Stomach (tissue), 9 donors: ENCODE data around the gene CTRB2. TPM values are rescaled to one million over a fixed set of nuclear protein-coding genes. Genes with fewer than 3 reads are reported as not detected.
A peak's percentile ranks its signal among the peaks of the same experiment; 100 is the strongest.
"Not testable (repeated sequence)": the region's sequence is repeated elsewhere in the genome, so short reads cannot be mapped to it uniquely, and the experiment has no call there.

Source experiments
- DNase-seq, 2 donors: peaks; one replicate each; pipeline versions ENCODE4 v3.0.0 to v3.0.0-alpha.2; 2013 to 2019
- H3K27ac ChIP-seq, 5 donors: fragments of 200-600 bp in 4 of 5; sonication (generic) in 4 of 5; one replicate each; pipeline ENCODE4 v1.5.1; 2013 to 2019; ENCODE audit warnings: mild to moderate bottlenecking in 1 of 5, moderate library complexity in 1 of 5
- H3K27me3 ChIP-seq, 3 donors: fragments of 200-600 bp; sonication (generic); one replicate each; pipeline ENCODE4 v1.5.1; 2017 to 2019; ENCODE audit warnings: mixed run types in 1 of 3
- H3K36me3 ChIP-seq, 4 donors: fragments of 200-600 bp; sonication (generic); 1 replicate in 3 of 4; 2 replicates in 1 of 4; pipeline ENCODE4 v1.5.1; 2016 to 2019
- H3K4me1 ChIP-seq, 4 donors: fragments of 200-600 bp; sonication (generic); one replicate each; pipeline ENCODE4 v1.5.1; 2016 to 2019
- H3K4me3 ChIP-seq, 4 donors: fragments of 200-600 bp; sonication (generic) in 3 of 4; one replicate each; pipeline ENCODE4 v1.5.1; 2016 to 2019; ENCODE audit warnings: mild to moderate bottlenecking in 1 of 4
- H3K9me3 ChIP-seq, 4 donors: fragments of 200-600 bp; sonication (generic); one replicate each; pipeline ENCODE4 v1.5.1; 2016 to 2019
- EP300 ChIP-seq: sonication (generic); formaldehyde crosslinking; IDR thresholded peaks from one replicate; pipeline ENCODE4 v1.6.1; 2017; ENCODE audit warnings: antibody characterized with exemption
- POLR2A ChIP-seq, 4 donors: fragments of 450-650 bp; IDR thresholded peaks; one replicate each; pipeline ENCODE4 v1.6.1; 2016; ENCODE audit warnings: antibody characterized with exemption in 4 of 4, control low read depth in 2 of 4, mild to moderate bottlenecking in 1 of 4, moderate library complexity in 1 of 4
- POLR2AphosphoS5 ChIP-seq, 3 donors: sonication (generic); formaldehyde crosslinking; IDR thresholded peaks; one replicate each; pipeline ENCODE4 v1.6.1; 2016; ENCODE audit warnings: antibody characterized with exemption in 3 of 3
- WGBS, 5 donors: extraction: QIAGEN DNeasy Blood & Tissue Kit in 3 of 5; methylation state at CpG; one replicate each; pipeline versions ENCODE4 v1.1.5 to v1.1.7; 2013 to 2018; 5-methylcytosine and 5-hydroxymethylcytosine counted together
- intact Hi-C: fragments of 100-400 bp; cut with DNase I; formaldehyde crosslinking; loops from one replicate; pipeline ENCODE4 v1.15.1; 2023; ENCODE audit warnings: low total_unique reads
- polyA plus RNA-seq, 3 donors: library from polyadenylated mRNA; stranded (reverse); fragments of 200-250 nt; gene quantifications; one replicate each; pipeline ENCODE4 v1.2.3, GENCODE V29; 2013
- total RNA-seq, 5 donors: library from RNA; depleted of rRNA; stranded (reverse); fragments of >200 nt; gene quantifications; one replicate each; pipeline versions ENCODE4 v1.1.0 to v1.2.3, GENCODE V29; 2014 to 2016
- TF ChIP-seq, protein P1 (sequence below), 7 experiments: fragments of 450-650 bp in 4 of 7; fragments of 200-600 bp in 3 of 7; sonication (generic) in 3 of 7; IDR thresholded peaks; one replicate each; pipeline ENCODE4 v1.5.1; 2016 to 2019; ENCODE audit warnings: antibody characterized with exemption in 7 of 7, control low read depth in 2 of 7, mild to moderate bottlenecking in 1 of 7
- donor health status: healthy with polysubstance abuse.
- donor health status: Bipolar disorder and iron deficiency.
- donor health status: healthy.

The CTRB2 gene
- total and polyA plus RNA-seq, 8 donors, result 2.7 to 26.6 (median 4.0) TPM; not detected in 5

DNA sequence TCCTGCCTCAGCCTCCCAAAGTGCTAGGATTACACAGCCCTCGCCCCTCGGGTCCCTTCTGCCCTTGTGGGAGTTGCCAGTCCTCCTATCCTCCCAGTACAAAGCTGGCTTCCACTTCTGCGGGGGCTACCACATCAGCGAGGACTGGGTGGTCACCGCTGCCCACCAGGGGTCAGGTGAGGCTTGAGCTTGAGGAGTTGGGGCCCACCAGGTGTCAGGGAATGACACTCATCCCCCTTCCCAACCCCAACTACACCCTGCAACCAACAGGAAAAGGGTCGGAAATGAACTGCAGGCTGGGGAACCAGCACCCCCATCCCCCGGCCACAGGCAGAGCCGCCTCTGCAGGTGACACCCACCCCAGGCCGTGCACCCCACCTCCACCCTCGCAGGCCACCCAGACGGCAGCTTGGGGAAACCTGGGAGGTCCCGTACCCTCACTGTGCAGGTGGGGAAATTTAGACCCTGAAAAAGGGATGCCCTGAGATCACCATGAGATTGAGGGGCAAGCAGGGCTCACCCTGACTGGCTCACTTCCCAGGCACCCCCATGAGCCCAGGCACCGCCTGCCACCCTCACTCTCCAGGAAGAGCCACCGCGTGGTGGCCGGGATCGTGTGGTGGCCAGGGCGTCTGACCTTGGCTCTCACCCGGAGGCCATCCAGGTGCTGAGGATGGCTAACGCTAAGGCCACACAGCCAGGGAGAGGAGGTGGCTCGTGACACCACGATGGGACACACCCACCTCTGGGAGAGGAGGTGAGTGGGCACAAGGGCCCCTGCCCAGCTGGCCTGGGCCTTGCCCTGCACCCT, 19.8 kb upstream of the CTRB2 start:
- Histone ChIP-seq H3K27me3 (peaks cover 0 to 17% (median 0%) of the 10 kb centered on the region in 3 donors), H3K4me1 (peaks cover 0 to 6% (median 0%) of the 10 kb centered on the region in 4 donors), H3K4me3 (no peak overlapping the region), H3K27ac (no peak overlapping the region), H3K9me3 (no peaks in the 10 kb centered on the region), H3K36me3 (peaks cover 19 to 43% (median 40%) of the 10 kb centered on the region in 4 donors)
- TF ChIP-seq POLR2A (IDR thresholded peaks at IDR 0.05) (no peak), EP300 (no peak), POLR2AphosphoS5 (IDR thresholded peaks at IDR 0.05) (no peak)
- TF ChIP-seq, protein P1, sequence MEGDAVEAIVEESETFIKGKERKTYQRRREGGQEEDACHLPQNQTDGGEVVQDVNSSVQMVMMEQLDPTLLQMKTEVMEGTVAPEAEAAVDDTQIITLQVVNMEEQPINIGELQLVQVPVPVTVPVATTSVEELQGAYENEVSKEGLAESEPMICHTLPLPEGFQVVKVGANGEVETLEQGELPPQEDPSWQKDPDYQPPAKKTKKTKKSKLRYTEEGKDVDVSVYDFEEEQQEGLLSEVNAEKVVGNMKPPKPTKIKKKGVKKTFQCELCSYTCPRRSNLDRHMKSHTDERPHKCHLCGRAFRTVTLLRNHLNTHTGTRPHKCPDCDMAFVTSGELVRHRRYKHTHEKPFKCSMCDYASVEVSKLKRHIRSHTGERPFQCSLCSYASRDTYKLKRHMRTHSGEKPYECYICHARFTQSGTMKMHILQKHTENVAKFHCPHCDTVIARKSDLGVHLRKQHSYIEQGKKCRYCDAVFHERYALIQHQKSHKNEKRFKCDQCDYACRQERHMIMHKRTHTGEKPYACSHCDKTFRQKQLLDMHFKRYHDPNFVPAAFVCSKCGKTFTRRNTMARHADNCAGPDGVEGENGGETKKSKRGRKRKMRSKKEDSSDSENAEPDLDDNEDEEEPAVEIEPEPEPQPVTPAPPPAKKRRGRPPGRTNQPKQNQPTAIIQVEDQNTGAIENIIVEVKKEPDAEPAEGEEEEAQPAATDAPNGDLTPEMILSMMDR (IDR thresholded peaks at IDR 0.05), result no peak
- no peak for DNase-seq
- 60 to 66% (median 63%) methylated on average over 21 to 22 of the region's 22 CpGs for WGBS, 5 donors
- intact Hi-C loops, result no loop called here

DNA sequence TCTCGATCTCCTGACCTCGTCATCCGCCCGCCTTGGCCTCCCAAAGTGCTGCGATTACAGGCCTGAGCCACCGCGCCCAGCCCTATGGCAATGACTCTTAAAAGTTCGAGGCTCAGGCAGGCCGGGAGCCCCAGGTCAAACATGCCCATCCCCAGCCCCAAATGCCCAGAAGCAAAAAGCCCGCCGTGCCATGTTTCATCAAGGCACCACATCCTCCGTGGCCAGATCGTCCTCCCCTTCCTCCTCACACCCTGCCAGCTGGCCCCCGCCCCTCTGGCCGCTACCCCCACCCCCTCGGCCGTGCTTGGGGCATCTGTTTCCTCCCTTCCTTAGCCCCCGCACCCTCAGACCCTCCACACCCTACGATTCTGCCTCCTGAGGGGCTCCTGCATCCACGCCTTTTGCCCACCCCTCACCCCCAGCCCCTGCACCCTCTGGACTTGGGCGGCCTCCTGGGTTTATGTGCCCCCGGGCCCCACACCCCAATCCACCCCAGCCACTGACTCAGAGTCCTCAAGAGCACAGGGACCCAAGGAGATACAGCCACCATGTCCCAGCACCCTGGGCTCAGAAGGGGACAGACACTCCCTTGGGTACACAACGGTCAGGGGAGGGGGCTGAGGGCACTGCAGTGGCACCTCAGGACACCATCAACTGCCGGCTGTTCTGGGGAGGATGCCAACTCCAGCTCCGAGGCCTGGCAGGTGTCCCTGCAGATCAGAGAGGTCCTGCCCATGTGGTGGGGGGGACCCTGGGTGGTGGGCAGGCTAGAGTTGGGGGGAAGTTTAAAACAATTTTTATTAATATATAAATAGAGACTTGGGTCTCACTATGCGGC, 18.9 kb upstream of the CTRB2 start:
- WGBS, 5 donors, result 65 to 77% (median 69%) methylated on average over 22 to 26 of the region's 26 CpGs
- H3K36me3 ChIP-seq, result peaks cover 16 to 35% (median 34%) of the 10 kb centered on the region in 4 donors
- H3K27ac ChIP-seq, result no peak overlapping the region
- no peaks in the 10 kb centered on the region for H3K9me3 ChIP-seq
- peaks cover 0 to 17% (median 0%) of the 10 kb centered on the region in 3 donors for H3K27me3 ChIP-seq
- H3K4me3 ChIP-seq, result no peak overlapping the region
- TF ChIP-seq POLR2A (IDR thresholded peaks at IDR 0.05) (no peak), POLR2AphosphoS5 (IDR thresholded peaks at IDR 0.05) (no peak), EP300 (no peak)
- TF ChIP-seq, protein P1 (IDR thresholded peaks at IDR 0.05), result no peak
- peaks cover 0 to 6% (median 0%) of the 10 kb centered on the region in 4 donors for H3K4me1 ChIP-seq
- intact Hi-C loops, result no loop called here
- no peak for DNase-seq

DNA sequence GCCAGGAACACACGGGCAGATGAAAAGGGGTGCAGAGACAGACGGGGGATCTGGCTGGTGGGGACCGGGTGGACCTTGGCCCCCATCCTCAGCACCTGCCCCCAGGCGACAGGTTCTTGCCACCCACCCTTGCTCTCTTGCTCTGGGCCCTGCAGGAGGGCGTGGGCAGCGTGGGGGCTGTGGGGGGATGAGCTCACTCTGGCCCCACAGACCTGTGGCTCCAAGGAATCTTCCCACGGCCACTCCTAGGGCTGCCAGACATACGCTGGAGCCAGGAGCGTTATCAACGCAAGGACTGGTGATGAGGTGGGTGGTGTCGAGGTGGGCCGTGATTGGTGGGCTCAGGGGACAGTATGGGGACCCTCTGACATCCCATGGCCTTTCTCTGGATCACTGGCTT, 18.1 kb upstream of the CTRB2 start:
- 36 to 57% (median 51%) methylated on average over 11 to 12 of the region's 12 CpGs for WGBS, 5 donors
- H3K4me3 ChIP-seq, result no peak overlapping the region
- TF ChIP-seq, protein P1 (IDR thresholded peaks at IDR 0.05), result no peak
- TF ChIP-seq POLR2AphosphoS5 (IDR thresholded peaks at IDR 0.05), result peak in 1 of 3 donors; percentile 5

DNA sequence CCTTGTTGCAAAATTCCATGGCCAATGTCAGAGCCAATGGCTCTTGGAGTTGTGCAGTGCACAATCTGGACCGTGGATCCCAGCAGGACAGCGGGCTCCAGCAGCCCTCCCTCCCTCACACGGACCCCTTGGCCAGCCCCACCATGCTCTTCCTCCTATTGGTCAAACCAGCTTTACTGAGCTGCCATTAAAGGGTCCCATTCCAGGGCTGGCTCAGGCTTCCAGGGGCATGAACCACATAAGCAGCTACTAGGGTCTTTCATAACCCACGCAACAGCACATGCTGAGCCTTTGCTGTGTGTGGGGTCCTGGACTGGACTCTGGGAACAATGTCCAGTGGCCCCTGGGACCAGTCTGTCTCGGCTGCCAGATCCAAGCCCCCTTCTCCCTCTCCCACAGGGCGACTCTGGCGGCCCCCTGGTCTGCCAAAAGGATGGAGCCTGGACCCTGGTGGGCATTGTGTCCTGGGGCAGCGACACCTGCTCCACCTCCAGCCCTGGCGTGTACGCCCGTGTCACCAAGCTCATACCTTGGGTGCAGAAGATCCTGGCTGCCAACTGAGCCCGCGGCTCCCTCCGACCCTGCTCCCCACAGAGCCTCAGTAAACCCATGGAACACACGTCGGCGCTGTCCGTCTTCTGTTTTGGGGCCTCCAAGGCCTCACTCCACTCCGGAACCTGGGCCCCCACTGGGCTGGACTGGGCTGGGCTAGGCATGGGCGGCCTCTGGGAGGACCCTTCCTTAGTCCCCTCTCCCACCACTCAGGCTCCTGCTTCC, 17.5 kb upstream of the CTRB2 start:
- Histone ChIP-seq H3K36me3 (peaks cover 13 to 21% (median 20%) of the 10 kb centered on the region in 4 donors), H3K27me3 (peaks cover 0 to 17% (median 0%) of the 10 kb centered on the region in 3 donors), H3K27ac (no peak overlapping the region), H3K4me1 (peaks cover 0 to 7% (median 4%) of the 10 kb centered on the region in 4 donors), H3K4me3 (no peak overlapping the region), H3K9me3 (no peaks in the 10 kb centered on the region)
- intact Hi-C loops, result no loop called here
- TF ChIP-seq EP300, result no peak
- TF ChIP-seq POLR2AphosphoS5 (IDR thresholded peaks at IDR 0.05), result no peak
- TF ChIP-seq, protein P1 (IDR thresholded peaks at IDR 0.05), result no peak
- no peak for TF ChIP-seq POLR2A (IDR thresholded peaks at IDR 0.05)
- 52 to 69% (median 64%) methylated on average over 11 to 20 of the region's 20 CpGs for WGBS, 5 donors
- no peak for DNase-seq

More for the DNA sequence above, 18.1 kb upstream of the CTRB2 start:
- no peak for DNase-seq
- H3K27ac ChIP-seq, result no peak overlapping the region
- H3K9me3 ChIP-seq, result no peaks in the 10 kb centered on the region
- peaks cover 16 to 27% (median 26%) of the 10 kb centered on the region in 4 donors for H3K36me3 ChIP-seq
- peaks cover 0 to 3% (median under 1%) of the 10 kb centered on the region in 4 donors for H3K4me1 ChIP-seq
- H3K27me3 ChIP-seq, result peaks cover 0 to 17% (median 0%) of the 10 kb centered on the region in 3 donors
- intact Hi-C loops, result no loop called here

DNA sequence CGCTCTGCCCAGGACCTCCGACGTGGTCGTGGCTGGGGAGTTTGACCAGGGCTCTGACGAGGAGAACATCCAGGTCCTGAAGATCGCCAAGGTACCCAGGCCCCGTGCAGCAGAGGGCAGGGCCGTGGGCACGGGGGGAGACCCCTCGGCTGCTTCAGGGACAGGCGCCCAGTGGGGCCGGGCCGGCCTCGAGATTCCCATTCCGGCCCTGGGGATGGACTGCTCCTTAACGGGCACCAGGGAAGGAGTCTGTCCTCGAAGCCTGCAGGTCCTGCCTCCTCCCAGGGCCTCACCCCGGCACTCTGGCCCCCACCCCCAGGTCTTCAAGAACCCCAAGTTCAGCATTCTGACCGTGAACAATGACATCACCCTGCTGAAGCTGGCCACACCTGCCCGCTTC, 16.2 kb upstream of the CTRB2 start:
- H3K36me3 ChIP-seq, H3K4me3 ChIP-seq, H3K27ac ChIP-seq, H3K4me1 ChIP-seq, intact Hi-C loops, DNase-seq, H3K9me3 ChIP-seq: not testable (repeated sequence)
- WGBS, 5 donors, result 84 to 86% (median 86%) methylated on average over 4 to 10 of the region's 20 CpGs; no CpG with 5 or more reads in 2 of the 5 donors
- peaks cover 0 to 17% (median 0%) of the 10 kb centered on the region in 3 donors for H3K27me3 ChIP-seq
